Stimulated activated CD8-positive, alpha-beta memory T cell treated with anti-CD3 and anti-CD28 coated beads, Interleukin-12 subunit alpha, Interleukin-12 subunit beta, amount 100 ng/mL, for 4 hours (primary cell): ENCODE measurements around the gene TSHR.
"Not testable (repeated sequence)": the region's sequence is repeated elsewhere in the genome, so short reads cannot be mapped to it uniquely, and the experiment has no call there.

Experiments
- DNase-seq: peaks from one replicate; pipeline ENCODE4 v3.0.0-alpha.2; 2020; ENCODE audit warnings: low read depth

TSHR gene

GRCh38 chr14:81068176-81068782 is 112.9 kb downstream of the TSHR start:
- DNase-seq, result no peak

- DNase-seq, result no peak
Observed at GRCh38 chr14:81070511-81070910, 115.1 kb downstream of the TSHR start.

DNA sequence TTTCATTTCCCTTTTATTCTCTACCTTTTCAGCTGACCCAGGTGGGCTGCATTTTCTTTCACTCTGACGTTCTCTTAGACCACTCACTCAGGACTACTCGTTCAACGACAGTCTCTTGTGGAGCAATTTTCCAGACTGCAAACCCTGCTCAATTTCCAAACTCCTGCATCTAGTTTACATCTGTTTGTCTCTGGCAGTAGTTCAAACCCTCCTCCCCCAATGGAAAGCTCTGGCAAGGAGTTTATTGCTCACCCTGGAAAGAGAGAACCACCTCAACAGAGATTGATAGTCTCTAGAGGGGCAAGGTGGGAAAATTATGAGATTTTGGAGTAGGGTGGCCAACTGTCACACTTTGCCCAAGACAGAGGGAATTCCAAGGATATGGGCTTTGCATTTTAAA is 130.2 kb downstream of the TSHR start:
- no peak for DNase-seq

DNA sequence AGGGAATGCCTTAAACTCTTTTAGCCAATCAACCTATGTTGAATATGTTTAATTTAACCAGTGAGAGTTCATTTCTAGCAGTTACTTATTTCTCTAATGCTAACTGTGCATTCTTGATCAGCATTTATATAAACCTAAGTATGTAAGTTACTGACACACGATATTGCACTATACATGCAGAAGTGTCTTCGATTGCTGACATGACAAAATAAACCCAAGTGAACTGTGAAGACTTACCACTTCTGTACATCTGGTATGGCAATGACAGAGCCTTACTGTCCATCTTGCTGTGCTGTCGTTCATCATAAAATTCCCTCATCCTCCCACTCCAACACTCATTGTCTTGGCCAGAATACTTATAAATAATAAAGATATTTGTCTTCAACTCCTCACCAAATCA is 131.8 kb downstream of the TSHR start:
- no peak for DNase-seq

DNA sequence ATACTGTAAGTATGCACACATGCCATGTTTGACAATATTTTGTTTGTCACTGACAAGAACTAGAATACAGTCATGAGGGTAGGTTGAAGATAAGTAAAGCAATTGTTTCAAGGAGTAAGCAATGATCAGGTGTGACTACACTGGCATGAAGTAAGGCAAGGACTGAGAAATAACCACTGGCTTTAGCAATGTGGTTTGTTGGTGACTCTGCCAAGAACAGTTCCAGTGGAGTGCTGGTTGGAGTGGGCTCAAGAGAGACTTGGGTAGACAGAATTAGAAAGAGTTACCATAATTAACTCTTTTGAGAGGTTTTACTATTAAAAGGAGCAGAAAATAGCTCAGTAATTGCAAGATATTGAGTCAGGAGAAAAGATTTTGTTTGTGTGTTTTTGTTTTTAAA is 135.7 kb downstream of the TSHR start:
- no peak for DNase-seq

DNA sequence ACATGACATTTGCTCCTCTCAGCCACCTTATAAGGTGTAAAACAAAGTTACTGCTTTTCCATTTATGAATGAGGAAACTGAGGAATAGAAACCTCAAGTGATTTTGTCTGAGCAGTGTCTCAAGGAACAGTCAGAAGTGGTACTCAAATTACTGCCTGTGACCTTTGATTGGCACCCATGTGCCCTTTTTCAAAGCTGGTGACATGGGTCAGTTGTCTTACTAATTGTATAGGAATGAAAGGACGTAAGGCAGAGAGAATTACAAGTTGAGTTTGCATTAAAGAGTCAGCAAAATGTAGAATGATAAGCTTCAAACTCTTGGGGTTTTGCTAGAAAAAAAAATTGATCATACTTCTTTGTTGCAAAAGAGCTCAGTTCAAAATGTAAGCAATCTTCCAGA is 136.2 kb downstream of the TSHR start:
- DNase-seq, result no peak

- DNase-seq, result no peak
Observed at GRCh38 chr14:81093651-81094050, 138.2 kb downstream of the TSHR start.

GRCh38 chr14:81095539-81095938 is 140.1 kb downstream of the TSHR start:
- no peak for DNase-seq

DNA sequence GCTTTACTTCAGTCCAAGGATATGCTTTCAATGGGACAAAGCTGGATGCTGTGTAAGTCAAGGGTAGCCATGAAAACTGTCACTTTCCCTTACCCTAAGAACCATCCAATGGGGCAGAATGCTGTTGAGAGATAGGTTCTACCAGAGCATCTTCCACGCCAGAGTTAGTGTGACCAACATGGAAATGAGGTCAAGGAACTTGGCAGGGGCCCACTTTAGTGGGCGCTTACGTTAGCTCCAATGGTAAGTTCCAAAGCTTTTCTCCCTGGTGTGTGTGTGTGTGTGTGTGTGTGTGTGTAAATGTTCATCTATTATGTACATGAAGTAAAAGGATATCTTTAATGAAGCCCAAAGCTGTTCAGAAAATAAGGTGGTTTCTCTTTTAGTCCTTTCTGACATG is 141.2 kb downstream of the TSHR start:
- DNase-seq, result no peak

DNA sequence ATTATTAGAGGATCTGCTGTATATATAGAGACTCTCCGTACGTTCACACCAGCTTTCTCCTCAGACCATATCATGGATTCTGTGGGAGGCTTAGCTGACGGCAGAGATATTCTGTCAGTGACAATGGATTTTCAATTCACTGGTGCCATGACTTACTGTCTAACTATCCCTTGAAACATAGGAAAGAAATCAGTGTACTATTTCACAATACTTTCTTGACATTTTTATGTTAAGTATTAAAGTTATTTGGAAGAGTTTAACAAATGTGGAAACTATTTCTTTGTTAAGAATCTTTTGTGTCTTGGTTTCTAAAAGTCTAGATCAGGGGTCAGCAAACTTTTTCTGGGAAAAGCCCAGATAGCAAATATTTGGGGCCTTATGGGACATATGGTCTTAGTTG is 146.8 kb downstream of the TSHR start:
- DNase-seq, result no peak

DNA sequence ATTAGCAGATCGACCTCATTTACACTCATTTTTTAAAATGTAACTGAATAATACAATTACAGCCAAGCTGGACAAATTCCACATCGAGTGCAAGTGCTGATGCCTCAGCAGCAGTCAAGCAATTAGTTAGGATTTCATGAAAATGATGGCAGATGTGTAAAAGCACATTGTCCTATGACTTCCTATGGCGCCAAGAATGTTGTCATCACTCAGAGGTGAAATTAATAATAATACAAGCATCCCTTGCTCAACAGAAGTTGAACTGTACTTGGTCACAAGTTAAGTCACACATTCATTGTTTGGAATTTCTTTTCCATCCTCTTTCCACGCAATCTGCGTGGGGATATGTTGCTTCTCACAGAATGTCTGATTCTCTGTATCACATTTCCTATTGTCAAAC is 148.0 kb downstream of the TSHR start:
- no peak for DNase-seq

- no peak for DNase-seq
Observed at GRCh38 chr14:81105378-81105777, 150.0 kb downstream of the TSHR start.

GRCh38 chr14:81105961-81106360 is 150.5 kb downstream of the TSHR start:
- no peak for DNase-seq

- DNase-seq, result no peak
Observed at GRCh38 chr14:81110186-81110585, 154.8 kb downstream of the TSHR start.

DNA sequence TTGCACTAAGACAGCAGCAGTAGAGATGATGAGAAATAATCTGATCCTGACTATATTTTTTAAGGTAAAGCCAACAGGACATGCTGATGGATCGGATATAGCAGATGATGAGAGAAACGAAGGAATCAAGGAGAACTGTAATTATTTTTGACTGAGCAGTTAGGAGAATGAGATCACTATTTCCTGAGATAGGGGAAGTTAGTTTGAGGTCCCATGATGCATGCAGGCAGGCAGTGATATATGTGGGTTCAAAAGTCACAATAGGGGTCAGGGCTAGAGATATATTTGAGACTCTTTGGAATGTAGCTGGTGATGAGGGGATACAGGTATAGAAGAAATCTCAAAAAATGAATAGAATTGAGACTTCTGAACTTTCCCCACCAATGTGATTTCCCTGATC is 157.8 kb downstream of the TSHR start:
- no peak for DNase-seq

DNA sequence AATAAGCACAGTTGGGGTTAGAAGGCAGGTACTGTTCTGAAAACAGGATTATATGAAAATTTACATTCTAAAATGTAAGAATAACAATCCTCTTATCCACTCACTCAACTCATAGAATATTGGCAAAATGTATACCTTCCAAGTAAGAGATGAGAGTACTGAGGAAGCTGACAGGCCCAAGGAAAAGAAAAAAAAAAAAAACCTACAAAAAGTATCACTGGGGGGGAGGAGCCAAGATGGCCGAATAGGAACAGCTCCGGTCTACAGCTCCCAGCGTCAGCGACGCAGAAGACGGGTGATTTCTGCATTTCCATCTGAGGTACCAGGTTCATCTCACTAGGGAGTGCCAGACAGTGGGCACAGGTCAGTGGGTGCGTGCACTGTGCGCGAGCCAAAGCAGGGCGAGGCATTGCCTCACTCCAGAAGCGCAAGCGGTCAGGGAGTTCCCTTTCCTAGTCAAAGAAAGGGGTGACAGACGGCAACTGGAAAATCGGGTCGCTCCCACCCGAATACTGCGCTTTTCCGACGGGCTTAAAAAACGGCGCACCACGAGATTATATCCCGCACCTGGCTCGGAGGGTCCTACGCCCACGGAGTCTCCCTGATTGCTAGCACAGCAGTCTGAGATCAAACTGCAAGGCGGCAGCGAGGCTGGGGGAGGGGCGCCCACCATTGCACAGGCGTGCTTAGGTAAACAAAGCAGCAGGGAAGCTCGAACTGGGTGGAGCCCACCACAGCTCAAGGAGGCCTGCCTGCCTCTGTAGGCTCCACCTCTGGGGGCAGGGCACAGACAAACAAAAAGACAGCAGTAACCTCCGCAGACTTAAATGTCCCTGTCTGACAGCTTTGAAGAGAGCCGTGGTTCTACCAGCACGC is 158.8 kb downstream of the TSHR start:
- DNase-seq, result not testable (repeated sequence)

GRCh38 chr14:81120501-81120900 is 165.1 kb downstream of the TSHR start:
- DNase-seq, result no peak

GRCh38 chr14:81122326-81122725 is 166.9 kb downstream of the TSHR start:
- DNase-seq, result no peak

GRCh38 chr14:81123811-81124210 is 168.4 kb downstream of the TSHR start:
- no peak for DNase-seq

DNA sequence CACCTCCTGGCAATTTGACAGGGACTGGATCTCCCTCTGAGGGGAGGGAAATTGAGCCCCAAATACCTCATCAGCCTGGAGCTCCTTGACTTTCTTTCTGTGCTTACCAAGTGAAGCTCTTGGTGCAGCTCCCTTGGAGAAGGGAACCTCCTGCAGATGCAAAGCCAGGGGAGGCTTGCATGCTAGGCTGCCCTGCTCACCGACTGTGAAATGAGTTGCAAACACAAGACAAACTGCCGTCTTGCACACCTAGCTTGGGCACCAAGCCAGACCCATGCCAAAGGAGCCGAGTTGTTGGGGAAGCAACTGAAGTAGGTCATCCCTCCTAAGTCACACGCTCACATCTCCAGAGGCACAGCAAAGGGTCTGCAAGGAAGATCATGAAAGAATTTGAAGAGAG is 170.1 kb downstream of the TSHR start:
- DNase-seq, result no peak

DNA sequence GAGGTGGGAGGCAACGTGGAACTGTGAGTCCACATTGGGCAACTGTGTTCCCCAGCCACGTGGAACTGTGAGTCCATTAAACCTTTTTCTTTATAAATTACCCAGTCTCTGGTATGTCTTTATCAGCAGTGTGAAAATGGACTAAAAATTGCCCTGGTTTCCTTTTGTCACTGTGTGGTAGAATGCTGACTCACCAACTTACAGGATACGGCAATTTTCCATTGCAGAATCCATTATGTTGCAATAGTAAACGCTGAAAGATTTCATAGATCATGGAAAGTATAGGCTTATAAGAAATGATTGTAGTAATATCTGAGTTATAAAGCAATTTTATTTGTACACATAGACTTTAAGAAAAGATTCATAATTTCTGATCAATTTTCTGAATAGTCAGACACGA is 172.4 kb downstream of the TSHR start:
- no peak for DNase-seq

GRCh38 chr14:81129242-81129641 is 173.8 kb downstream of the TSHR start:
- no peak for DNase-seq

GRCh38 chr14:81132468-81132867 is 177.0 kb downstream of the TSHR start:
- DNase-seq, result no peak

- no peak for DNase-seq
Observed at GRCh38 chr14:81133400-81133799, 178.0 kb downstream of the TSHR start.
